ENCODE results near the gene MAT1A. TPM values are rescaled to one million over a fixed set of nuclear protein-coding genes. Genes with fewer than 3 reads are reported as not detected.
"Not testable (repeated sequence)": the region's sequence is repeated elsewhere in the genome, so short reads cannot be mapped to it uniquely, and the experiment has no call there.

Gene MAT1A
- total RNA-seq, 1 experiment from 2014 or later: 3.4 TPM

DNA sequence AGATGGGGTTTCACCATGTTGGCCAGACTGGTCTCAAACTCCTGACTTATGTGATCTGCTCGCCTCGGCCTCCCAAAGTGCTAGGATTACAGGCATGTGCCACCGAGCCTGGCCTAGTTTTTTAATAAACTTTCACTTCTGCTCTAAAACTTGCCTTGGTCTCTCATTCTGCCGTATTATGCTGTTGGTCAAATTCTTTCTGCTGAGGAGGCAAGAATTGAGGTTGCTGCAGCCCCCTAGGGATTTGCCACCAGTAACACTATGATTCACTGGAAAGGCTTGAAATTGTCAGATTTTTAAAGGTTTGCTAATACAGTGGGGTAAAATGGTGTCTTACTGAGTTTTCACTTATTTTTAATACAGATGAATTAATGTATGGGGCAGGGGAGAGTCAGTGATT is 62.7 kb downstream of the MAT1A start:
- H3K9me3 Mint-ChIP-seq (ENCODE audit: unreplicated experiment); POLR2A ChIA-PET; H3K36me3 Mint-ChIP-seq (ENCODE audit: insufficient read depth, unreplicated experiment); DNase-seq; H3K4me1 ChIP-seq; H3K36me3 ChIP-seq (ENCODE audit: control insufficient read depth, insufficient read depth, low read length); intact Hi-C loops (cut with micrococcal nuclease; ENCODE audit: unreplicated experiment); H3K27me3 Mint-ChIP-seq (ENCODE audit: insufficient read depth, unreplicated experiment); CTCF ChIA-PET; BruUV-seq (replicated peaks); H3K27me3 ChIP-seq (replicated peaks; ENCODE audit: control insufficient read depth, insufficient read depth, low read length); H3K4me3 ChIP-seq (ENCODE audit: low read depth, low read length); H3K27ac Mint-ChIP-seq (ENCODE audit: unreplicated experiment); H3K4me1 Mint-ChIP-seq (ENCODE audit: low read depth, unreplicated experiment); H3K9me3 ChIP-seq; H3K4me3 Mint-ChIP-seq (ENCODE audit: unreplicated experiment): not testable (repeated sequence)

DNA sequence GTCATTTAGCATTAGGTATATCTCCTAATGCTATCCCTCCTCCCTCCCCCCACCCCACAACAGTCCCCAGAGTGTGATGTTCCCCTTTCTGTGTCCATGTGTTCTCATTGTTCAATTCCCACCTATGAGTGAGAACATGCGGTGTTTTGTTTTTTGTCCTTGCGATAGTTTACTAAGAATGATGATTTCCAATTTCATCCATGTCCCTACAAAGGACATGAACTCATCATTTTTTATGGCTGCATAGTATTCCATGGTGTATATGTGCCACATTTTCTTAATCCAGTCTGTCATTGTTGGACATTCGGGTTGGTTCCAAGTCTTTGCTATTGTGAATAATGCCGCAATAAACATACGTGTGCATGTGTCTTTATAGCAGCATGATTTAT is 66.4 kb downstream of the MAT1A start:
- intact Hi-C loops (cut with micrococcal nuclease; ENCODE audit: unreplicated experiment): loop anchor here (5.0 kb wide), 1 partner anchor 166 kb away; no protein-coding TSS in a partner anchor
- H3K4me1 ChIP-seq; H3K36me3 Mint-ChIP-seq (ENCODE audit: insufficient read depth, unreplicated experiment); DNase-seq; BruUV-seq (replicated peaks); H3K9me3 Mint-ChIP-seq (ENCODE audit: unreplicated experiment); H3K4me3 Mint-ChIP-seq (ENCODE audit: unreplicated experiment); H3K9me3 ChIP-seq; H3K27me3 ChIP-seq (replicated peaks; ENCODE audit: control insufficient read depth, insufficient read depth, low read length); H3K36me3 ChIP-seq (ENCODE audit: control insufficient read depth, insufficient read depth, low read length); H3K27me3 Mint-ChIP-seq (ENCODE audit: insufficient read depth, unreplicated experiment); POLR2A ChIA-PET; H3K4me3 ChIP-seq (ENCODE audit: low read depth, low read length); H3K4me1 Mint-ChIP-seq (ENCODE audit: low read depth, unreplicated experiment); H3K27ac Mint-ChIP-seq (ENCODE audit: unreplicated experiment): not testable (repeated sequence)
- CTCF ChIA-PET: interaction anchor here (1.0 to 2.2 kb wide), 3 partner anchors 19 to 79 kb away, joined by 3 to 27 read pairs (median 8); no protein-coding TSS in a partner anchor

Other genes with a start within 250 kb of the MAT1A start
- gene TMEM254, start 211.0 kb downstream of the MAT1A start, total RNA-seq (2022): 24.0 and 27.4 TPM in 2 replicates
- gene PLAC9, start 156.9 kb downstream of the MAT1A start, total RNA-seq (2022): not detected in 2 replicates
- 316 and 327 TPM in 2 replicates for gene ANXA11, start 84.1 kb downstream of the MAT1A start, total RNA-seq (2022)
- not detected in 2 replicates for gene DYDC1, start 67.1 kb upstream of the MAT1A start, total RNA-seq (2022)
- 0.23 TPM in 1 of 2 replicates, not detected in the other for gene DYDC2, start 67.1 kb upstream of the MAT1A start, total RNA-seq (2022)
- 82.0 and 88.6 TPM in 2 replicates for gene PRXL2A, start 118.9 kb upstream of the MAT1A start, total RNA-seq (2022)
- gene TSPAN14, start 164.7 kb upstream of the MAT1A start, total RNA-seq (2022): 138 and 140 TPM in 2 replicates
- gene SH2D4B, start 248.2 kb upstream of the MAT1A start, total RNA-seq (2022): 0.09 and 0.23 TPM in 2 replicates

Data from Caco-2 (cell line).